HepG2 (cell line): ENCODE data around the gene GCLM. TPM values are rescaled to one million over a fixed set of nuclear protein-coding genes. Genes with fewer than 3 reads are reported as not detected.

Experiments used
- ASH2L ChIP-seq: fragments of 300-600, 200-600 bp; sonication (generic); IDR thresholded peaks from 2 replicates; pipeline ENCODE4 v1.7.0; 2017; ENCODE audit warnings: low read depth, mild to moderate bottlenecking, moderate library complexity, mixed read lengths, low read length; ENCODE audit not compliant: insufficient read length
- ATF2 ChIP-seq: sonication (generic); formaldehyde crosslinking; IDR thresholded peaks from 2 replicates; pipeline ENCODE4 v1.4.0; 2020; ENCODE audit warnings: missing genetic modification reagents
- BCL6 ChIP-seq: IDR thresholded peaks from 2 replicates; pipeline ENCODE4 v1.6.1; 2016; ENCODE audit warnings: missing genetic modification reagents, missing compliant biosample characterization
- DRAP1 ChIP-seq: IDR thresholded peaks from 2 replicates; pipeline ENCODE4 v1.6.1; 2016; ENCODE audit warnings: missing genetic modification reagents, missing compliant biosample characterization
- HHEX ChIP-seq: IDR thresholded peaks from 2 replicates; pipeline ENCODE4 v1.6.1; 2016; ENCODE audit warnings: control low read depth
- HOXA7 ChIP-seq: sonication (generic); formaldehyde crosslinking; IDR thresholded peaks from 2 replicates; pipeline ENCODE4 v1.8.1; 2022; ENCODE audit warnings: mild to moderate bottlenecking, missing genetic modification reagents, moderate library complexity
- MAZ ChIP-seq, 2 experiments: sonication (generic) in 1 of 2; formaldehyde crosslinking in 1 of 2; IDR thresholded peaks; 2 replicates each; pipeline versions ENCODE4 v1.5.0 to v1.6.1; 2012 to 2020; ENCODE audit warnings: low read depth in 2 of 2, mild to moderate bottlenecking in 2 of 2, borderline replicate concordance in 1 of 2, improper control_type of control experiment in 1 of 2, low read length in 1 of 2, missing genetic modification reagents in 1 of 2, moderate library complexity in 1 of 2
- MED1 ChIP-seq: sonication (generic); formaldehyde crosslinking; IDR thresholded peaks from 2 replicates; pipeline ENCODE4 v1.4.0; 2020; ENCODE audit warnings: missing genetic modification reagents
- MED13 ChIP-seq: sonication (generic); formaldehyde crosslinking; IDR thresholded peaks from 2 replicates; pipeline ENCODE4 v1.5.0; 2020; ENCODE audit warnings: missing genetic modification reagents
- MYC ChIP-seq: sonication (generic); formaldehyde crosslinking; IDR thresholded peaks from 2 replicates; pipeline ENCODE4 v1.9.0; 2021; ENCODE audit warnings: missing genetic modification reagents, borderline replicate concordance
- NFKB2 ChIP-seq: sonication (generic); formaldehyde crosslinking; IDR thresholded peaks from 2 replicates; pipeline ENCODE4 v1.4.0; 2020; ENCODE audit warnings: missing genetic modification reagents, borderline replicate concordance
- NRL ChIP-seq: sonication (generic); formaldehyde crosslinking; IDR thresholded peaks from 2 replicates; pipeline ENCODE4 v1.5.0; 2020; ENCODE audit warnings: missing genetic modification reagents, mild to moderate bottlenecking, moderate library complexity, borderline replicate concordance
- PREB ChIP-seq: sonication (generic); formaldehyde crosslinking; IDR thresholded peaks from 2 replicates; pipeline ENCODE4 v1.4.0; 2020; ENCODE audit warnings: missing genetic modification reagents
- RBFOX2 ChIP-seq: fragments of 200-400 bp; formaldehyde crosslinking; IDR thresholded peaks from 2 replicates; pipeline ENCODE4 v1.6.1; 2017; ENCODE audit warnings: low read depth, mild to moderate bottlenecking, low read length
- RBM39 ChIP-seq: fragments of 200-400 bp; formaldehyde crosslinking; IDR thresholded peaks from one replicate; pipeline ENCODE4 v1.6.1; 2018; ENCODE audit warnings: antibody characterized with exemption, mild to moderate bottlenecking, low read depth, low read length; ENCODE audit not compliant: poor library complexity, severe bottlenecking
- ZBTB2 ChIP-seq: sonication (generic); formaldehyde crosslinking; IDR thresholded peaks from 2 replicates; pipeline ENCODE4 v1.8.0; 2022; ENCODE audit warnings: low read depth, missing genetic modification reagents
- ZFP36L2 ChIP-seq: sonication (generic); formaldehyde crosslinking; IDR thresholded peaks from 2 replicates; pipeline ENCODE4 v1.4.0; 2020; ENCODE audit warnings: missing genetic modification reagents
- ZKSCAN8 ChIP-seq: IDR thresholded peaks from 2 replicates; pipeline ENCODE4 v1.6.1; 2016; ENCODE audit warnings: borderline replicate concordance, missing genetic modification reagents, missing compliant biosample characterization
- ZNF160 ChIP-seq: sonication (generic); formaldehyde crosslinking; IDR thresholded peaks from 2 replicates; pipeline ENCODE4 v1.8.0; 2022; ENCODE audit warnings: mild to moderate bottlenecking, inconsistent platforms, missing genetic modification reagents
- ZNF501 ChIP-seq: sonication (generic); formaldehyde crosslinking; IDR thresholded peaks from 2 replicates; pipeline ENCODE4 v1.5.1; 2020; ENCODE audit warnings: mild to moderate bottlenecking, moderate library complexity, missing genetic modification reagents
- ZNF605 ChIP-seq: sonication (generic); formaldehyde crosslinking; IDR thresholded peaks from 2 replicates; pipeline ENCODE4 v1.8.0; 2022; ENCODE audit warnings: mild to moderate bottlenecking, missing genetic modification reagents
- ZNF788 ChIP-seq: sonication (generic); formaldehyde crosslinking; IDR thresholded peaks from 2 replicates; pipeline ENCODE4 v1.5.0; 2020; ENCODE audit warnings: mild to moderate bottlenecking, missing genetic modification reagents, borderline replicate concordance
- ZNF839 ChIP-seq: sonication (generic); formaldehyde crosslinking; IDR thresholded peaks from 2 replicates; pipeline ENCODE4 v1.4.0; 2020; ENCODE audit warnings: missing genetic modification reagents, mild to moderate bottlenecking, borderline replicate concordance
- polyA plus RNA-seq, 8 experiments: library from polyadenylated mRNA; depleted of rRNA in 3 of 8; stranded (reverse) in 7 of 8; unstranded in 1 of 8; fragments of >200 nt; fragmentation: Illumina TruSeq in 4 of 8; extraction: Trizol in 4 of 8; gene quantifications; 2 replicates each; pipeline versions ENCODE4 v1.2.1 to v1.2.3, GENCODE V29; 2011 to 2016; ENCODE audit warnings: low read depth in 4 of 8, missing spikeins in 1 of 8, mixed read lengths in 1 of 8; ENCODE audit not compliant: insufficient read depth in 1 of 8
- total RNA-seq, 5 experiments: library from RNA; depleted of rRNA; stranded (reverse); fragments of >200 nt; fragmentation: Illumina TruSeq; extraction: Trizol; gene quantifications; 2 replicates each; pipeline ENCODE4 v1.2.3, GENCODE V29; 2016; ENCODE audit warnings: low read depth in 1 of 5

Gene GCLM
- total and polyA plus RNA-seq, 2 of the 13 experiments (the other 11 are each of a cell fraction or from before 2014, with no cell fraction given), result 8.7 to 29.9 TPM

- no peak for TF ChIP-seq HOXA7 (CRISPR knock-in tag)
- no peak for TF ChIP-seq MED1 (CRISPR knock-in tag)
- TF ChIP-seq ZNF788 (CRISPR knock-in tag), result no peak
- TF ChIP-seq ASH2L, result peak; percentile 56
- no peak for TF ChIP-seq ATF2 (CRISPR knock-in tag)
- no peak for TF ChIP-seq ZFP36L2 (CRISPR knock-in tag)
- TF ChIP-seq ZKSCAN8 (CRISPR knock-in tag), result no peak
- TF ChIP-seq ZNF605 (CRISPR knock-in tag), result peak; percentile 33; the same call in 1 of the 2 replicates
- peak; percentile 46; the same call in 1 of the 2 replicates for TF ChIP-seq NRL
- TF ChIP-seq RBM39, result peak; percentile 18
- no peak for TF ChIP-seq PREB (CRISPR knock-in tag)
- TF ChIP-seq RBFOX2, result peak; percentile 77; the same call in 1 of the 2 replicates
- TF ChIP-seq ZBTB2 (CRISPR knock-in tag), result no peak
- TF ChIP-seq ZNF501 (CRISPR knock-in tag), result no peak
- no peak for TF ChIP-seq DRAP1
- no peak for TF ChIP-seq ZNF839 (CRISPR knock-in tag)
- no peak for TF ChIP-seq BCL6 (CRISPR knock-in tag)
- no peak for TF ChIP-seq ZNF160 (CRISPR knock-in tag)
- no peak for TF ChIP-seq MED13 (CRISPR knock-in tag)
- TF ChIP-seq NFKB2, result no peak
- TF ChIP-seq MAZ (IDR thresholded peaks at IDR 0.05; ENCODE audit: borderline replicate concordance, low read depth, low read length), result no peak
- TF ChIP-seq MAZ (CRISPR knock-in tag; IDR thresholded peaks at IDR 0.05; ENCODE audit: low read depth), result no peak
- no peak for TF ChIP-seq HHEX (CRISPR knock-in tag)
- TF ChIP-seq MYC (CRISPR knock-in tag), result no peak
Observed at GRCh38 chr1:93908394-93909145, 660 bp downstream of the GCLM start (continued).
